SK-N-MC (cell line): ENCODE results near the gene ADAMTS7.

Source experiments
- EZH2 ChIP-seq: fragments of 200-600 bp; sonication (generic); IDR thresholded peaks from one replicate; pipeline ENCODE4 v1.6.1; 2017; ENCODE audit warnings: antibody characterized with exemption
- FOXP2 ChIP-seq: optimal IDR thresholded peaks from 2 replicates; pipeline ENCODE3; 2011; ENCODE audit warnings: mild to moderate bottlenecking, moderate library complexity; ENCODE audit not compliant: insufficient read depth; ENCODE audit errors: extremely low read length, control extremely low read depth
- POLR2AphosphoS5 ChIP-seq: IDR thresholded peaks from 2 replicates; pipeline ENCODE4 v1.6.1; 2012; ENCODE audit warnings: mild to moderate bottlenecking, low read depth, low read length, borderline replicate concordance

GRCh38 chr15:78768096-78768495, 43.2 kb downstream of the ADAMTS7 start:
- TF ChIP-seq EZH2 (no peak), POLR2AphosphoS5 (no peak), FOXP2 (no peak)
